Epidermal melanocyte (primary cell): Measurements from ENCODE around the gene LMO1.

Source experiments
- DNase-seq: peaks from one replicate; pipeline ENCODE4 v3.0.0; 2011; ENCODE audit warnings: low spot score; ENCODE audit not compliant: insufficient read length

The LMO1 gene

DNA sequence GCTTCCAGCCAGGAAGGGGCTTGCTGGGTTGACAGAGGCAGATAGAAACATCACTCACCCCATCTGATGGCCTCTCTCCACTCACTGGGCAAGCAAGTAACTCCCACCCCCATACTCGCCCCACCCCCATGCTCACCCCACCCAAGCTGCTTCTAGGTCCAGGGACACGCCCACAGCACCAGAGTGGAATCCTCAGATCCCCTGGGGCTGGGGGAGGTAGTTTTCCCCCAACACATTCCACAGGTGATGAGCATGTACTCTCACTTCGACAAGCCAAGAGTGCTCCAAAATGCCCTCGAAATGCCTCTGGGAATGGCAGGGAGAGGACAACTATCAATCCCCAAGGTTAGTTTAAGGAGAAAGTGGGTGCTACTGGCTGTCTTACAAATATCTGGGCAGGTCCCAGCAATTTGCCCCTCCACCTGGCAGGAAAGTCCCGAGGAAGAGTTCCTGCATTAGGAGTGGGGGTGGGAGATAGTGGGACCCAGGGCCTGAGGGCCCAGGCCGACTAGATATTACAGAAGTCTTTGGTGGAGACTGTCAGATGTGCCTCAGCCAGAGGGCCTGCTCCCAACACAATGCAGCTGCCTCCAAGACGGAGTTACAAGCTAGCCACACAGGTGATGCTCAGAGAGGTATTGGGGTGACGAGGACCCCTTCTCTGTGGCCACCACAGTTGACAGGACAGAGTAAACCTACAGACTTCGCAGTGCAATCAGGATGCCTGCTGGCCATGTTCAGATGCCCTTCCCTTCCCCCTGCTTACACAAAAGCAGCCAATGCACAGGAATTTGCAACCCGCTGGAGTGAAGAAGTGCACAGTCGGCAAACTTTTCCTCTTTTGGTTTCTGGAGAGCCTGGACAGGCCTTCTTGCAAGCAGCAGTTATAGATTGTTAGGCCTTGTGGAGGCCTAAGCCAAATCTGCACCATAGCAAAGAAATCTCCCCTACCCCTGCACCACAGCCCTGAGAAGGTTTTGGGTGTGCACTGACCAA, 2.9 kb upstream of the LMO1 start:
- DNase-seq = no peak

DNA sequence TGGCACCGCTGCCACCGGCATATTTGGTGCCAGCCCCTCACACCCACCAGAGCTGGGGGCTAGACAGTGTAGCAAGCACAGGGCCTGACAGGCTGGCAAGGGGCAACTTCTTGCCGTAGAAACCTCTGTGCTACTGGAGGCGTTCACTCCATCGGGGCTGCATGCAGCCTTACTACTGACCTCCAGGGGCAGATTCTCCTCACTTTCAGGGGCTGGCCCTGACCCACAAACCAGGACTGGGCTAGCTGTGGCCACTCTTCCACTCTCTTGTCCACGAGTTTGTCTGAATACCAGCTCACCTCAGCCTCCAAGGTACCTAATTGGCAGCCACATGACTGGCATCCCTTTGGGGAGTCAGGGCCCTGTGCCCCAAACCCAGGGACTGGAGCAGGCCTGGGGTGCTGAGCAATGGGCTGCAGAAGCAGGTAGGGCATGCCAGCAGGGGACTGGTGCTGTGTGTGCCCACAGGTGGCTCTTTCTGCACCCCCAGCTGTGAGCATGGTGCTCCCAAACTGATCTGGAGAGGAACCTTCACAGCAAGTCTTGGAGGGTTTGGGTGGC, 2.1 kb upstream of the LMO1 start:
- no peak for DNase-seq

DNA sequence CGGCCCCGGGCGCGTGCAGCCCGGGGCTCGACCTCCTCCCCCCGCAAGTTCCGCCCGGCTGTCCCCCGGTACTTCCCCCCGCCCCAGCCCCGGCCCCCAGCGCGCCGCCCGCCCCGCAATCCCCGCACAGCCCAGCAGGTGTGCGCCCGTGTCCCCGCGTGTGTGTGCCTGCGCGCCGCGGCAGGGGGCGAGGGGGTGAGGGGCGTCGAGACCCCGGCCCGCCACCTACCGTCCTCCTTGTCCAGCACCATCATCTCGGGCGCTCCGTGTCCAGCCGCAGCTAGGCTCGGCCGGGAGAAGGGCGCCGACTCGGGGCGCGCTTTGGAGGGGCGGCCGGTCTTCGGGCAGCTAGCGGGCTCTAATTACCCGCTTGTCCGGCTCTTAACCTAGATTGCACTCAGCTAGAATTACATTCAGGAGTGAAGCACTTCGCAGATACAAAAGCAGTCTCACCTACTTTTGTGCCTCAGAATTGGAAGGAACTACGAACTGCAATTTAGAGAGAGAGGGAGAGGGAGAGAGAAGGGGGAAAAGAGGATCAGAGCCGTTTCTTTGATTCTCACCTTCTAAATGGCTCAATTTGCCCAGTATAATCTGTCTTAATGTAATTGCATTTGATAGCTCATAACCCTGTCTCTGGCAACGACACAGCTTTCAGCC, 439 bp downstream of the LMO1 start:
- no peak for DNase-seq

DNA sequence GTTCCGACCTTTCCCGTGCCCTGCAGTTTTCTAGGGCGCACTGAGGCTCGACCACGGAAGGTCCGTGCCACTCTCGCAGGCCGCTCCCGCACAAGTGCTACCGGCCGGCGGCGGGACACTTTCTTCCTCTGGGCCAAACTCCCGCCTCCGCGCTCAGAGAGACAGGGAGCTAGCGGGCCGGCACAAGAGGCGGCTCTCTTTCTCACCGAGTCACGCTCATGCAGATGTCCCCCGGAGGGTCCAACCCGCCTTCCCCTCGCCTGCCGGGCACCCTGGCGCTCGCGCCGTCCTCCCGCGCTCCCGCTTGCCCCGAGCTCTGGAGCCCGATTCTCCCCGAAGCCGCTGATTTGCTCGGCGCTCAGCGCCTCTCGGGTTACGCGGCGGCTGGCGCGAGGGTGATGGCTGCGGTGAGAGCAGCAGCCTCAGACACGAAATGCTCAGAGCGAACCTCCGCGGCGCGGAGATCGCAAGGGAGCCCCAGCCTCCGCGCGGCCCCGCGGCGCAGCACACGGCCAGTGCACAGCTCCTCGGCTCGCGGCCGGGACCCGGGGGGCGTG, 1.0 kb downstream of the LMO1 start:
- DNase-seq = no peak

DNA sequence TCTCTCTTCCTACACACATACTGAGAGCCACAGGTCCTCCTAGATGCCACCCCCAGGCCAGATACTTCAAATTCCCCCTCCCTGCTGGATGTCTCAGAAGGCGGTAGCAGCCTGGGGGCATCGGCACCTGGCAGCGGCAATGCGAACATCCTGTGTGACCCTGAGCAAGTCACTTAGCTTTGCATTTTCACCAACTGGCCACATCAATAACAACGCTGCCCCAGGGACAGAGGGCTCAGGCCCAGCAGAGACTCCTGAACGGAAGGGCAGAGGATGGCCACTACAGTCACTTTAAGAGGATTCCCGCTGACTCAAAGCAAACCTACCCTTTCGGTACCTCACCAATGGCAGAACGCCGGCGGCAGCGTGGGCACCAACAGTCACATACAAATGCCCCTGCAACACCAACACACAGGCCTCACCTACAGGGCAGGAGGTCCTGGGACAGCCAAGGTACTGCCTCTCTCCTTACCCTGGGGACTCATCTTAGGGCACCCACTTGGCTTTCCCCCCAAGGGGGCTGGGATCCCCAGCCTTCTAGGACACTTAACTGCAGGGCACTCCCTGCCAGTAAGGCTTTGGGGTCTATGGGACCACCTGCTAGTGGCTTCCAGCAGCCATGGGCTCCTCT, 1.6 kb downstream of the LMO1 start:
- no peak for DNase-seq

DNA sequence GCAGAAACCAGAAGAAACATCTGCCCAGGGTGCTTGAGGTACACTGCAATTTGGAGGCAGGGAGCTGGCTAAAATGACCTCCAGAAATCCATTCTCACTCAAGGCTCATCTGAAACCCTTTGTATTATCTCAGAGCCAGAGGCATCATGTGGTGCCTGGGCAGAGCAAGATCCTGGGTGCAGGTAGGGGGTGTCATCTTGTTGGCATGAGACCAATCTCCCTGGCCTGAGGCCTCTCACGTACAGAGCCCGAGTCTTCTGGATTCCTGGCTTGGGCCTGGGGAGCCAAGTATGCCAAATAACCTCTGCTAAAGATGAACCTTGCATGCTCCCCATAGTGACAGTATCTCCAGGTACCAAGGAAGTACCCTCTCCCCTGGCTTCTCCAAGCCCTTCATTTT, 2.4 kb downstream of the LMO1 start:
- no peak for DNase-seq

DNA sequence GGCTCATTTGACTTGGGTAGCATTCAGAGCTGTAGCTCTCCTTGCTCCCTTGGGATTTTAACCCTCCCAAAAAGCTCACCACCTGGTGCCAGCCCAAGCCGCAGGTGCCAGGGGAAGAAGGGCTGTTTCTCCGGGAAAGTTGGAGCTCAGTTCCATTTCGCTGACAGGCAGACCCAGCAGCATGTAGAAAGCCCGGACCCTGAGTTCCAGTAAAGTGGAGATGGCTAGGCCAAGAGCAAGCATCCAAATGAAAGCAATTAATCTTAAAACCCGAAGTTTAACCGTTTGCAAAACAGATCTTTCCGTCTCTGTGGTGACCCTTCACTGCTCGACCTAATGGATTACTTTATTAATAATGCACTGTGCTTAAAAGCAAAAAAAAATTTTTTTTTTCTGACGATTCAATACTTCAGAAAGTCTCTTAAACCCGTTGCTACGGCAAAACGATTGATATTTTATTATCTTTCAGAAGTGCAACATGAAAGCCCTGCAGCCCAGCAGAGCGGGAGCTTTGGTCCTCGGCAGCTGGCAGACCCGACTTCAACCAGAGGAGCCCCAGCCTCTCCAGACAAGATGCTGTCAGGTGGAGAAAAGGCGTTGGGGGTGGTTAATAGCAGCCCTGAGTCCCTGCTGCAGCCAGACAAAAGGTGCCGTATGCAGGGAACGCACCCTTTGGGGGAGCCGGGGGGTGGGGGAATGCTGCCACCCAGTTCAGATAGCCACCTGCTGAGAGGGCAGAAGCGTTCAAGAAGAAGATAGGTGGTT, 3.3 kb downstream of the LMO1 start:
- no peak for DNase-seq

DNA sequence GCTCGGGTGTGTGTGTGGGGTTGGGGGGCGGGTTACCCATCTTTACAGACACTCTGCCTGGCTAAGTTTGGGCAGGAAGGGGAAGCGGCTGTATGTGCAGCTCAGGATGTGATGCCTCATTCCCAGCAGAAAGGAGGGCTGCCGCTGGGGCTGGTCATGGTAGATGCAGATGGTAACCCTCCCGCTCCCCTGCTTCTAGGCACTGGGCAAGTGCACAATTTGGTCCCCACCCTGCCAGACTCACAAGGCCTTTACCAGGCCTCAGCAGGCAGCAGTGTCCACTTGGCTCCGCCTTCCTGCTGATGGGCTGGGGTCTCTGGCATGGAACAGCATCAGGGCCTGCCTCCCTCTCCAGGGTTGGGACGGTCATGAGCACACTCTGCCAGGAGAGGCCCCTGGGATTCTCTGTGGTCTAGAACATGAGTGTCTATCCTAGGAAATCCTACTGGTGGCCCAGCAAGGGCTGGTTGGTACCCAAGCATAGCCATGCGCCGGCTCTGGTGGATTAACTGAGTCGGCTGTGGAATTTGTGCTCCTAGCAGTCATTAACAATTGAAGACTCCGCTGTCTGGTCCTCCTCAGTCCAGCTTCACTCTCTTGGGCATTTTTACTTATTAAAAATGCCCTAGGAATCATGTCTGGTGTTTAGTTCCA, 4.2 kb downstream of the LMO1 start:
- DNase-seq = no peak

DNA sequence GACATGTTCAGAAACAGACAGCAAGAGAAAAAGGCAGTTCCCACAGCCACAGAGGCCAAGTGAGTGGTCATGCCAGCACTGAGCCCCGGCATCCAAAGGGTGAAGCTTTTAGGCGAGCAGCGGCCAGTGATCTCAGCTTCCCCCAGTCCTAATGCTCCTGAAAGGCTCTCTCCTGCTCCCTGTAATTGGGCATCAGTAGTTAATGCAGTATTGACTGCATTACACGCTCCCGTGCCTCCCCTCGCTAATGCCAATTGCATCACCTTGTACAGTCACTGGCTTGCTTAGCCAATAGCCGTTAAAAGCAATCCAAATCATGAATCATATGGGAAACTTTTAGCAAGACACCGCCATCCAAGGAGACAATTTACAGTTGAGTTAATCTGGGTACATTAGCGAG, 4.9 kb downstream of the LMO1 start:
- DNase-seq = no peak

DNA sequence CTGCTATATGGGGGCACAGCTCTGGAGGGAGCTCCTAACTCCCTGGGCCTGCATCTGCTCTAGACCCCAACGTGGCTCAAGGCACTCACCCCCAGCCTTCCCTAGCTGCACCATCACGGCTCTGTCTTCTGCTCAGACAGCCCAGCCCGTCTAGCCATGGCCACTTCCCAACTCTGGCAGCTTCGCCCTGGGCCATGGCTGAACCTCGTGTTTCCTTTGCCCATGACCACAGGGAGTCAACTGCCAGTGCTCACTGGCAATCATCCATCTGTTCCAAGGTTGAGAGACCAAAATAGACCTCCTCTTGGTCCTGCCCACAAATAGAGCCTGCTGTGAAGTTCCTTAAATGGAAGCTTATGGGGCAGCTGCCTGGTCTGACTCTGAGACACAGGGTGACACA, 5.4 kb downstream of the LMO1 start:
- no peak for DNase-seq

DNA sequence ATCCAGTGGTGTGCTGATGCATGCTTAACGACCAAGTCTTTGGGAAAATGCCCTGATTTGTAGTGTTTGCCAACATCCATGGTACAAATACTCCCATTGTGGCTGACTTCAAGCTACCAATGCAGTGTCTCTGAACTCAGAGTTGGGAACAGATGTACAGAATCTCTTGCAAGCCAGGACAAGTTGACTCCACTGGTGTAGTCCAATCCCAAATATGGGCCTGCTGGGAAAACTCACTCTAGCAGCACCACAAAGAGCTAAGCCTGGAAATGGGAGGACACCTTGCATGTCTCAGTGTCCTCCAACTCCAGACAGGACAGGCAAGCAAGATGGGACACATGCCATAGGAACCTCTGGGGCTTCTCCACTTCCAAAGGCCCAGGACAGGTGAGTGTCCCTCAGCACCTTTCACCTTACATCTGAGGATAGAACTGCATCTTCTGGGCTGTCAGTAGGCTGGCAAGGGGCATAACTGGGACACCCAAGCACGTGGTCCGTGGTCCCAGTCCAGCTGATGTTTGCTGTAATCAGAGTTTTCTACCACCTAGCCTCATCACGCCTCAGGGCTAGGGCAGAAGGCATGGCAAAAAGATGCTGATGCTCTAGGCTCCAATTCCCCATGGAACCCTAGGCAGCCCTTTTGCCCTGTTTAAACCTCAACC, 6.5 kb downstream of the LMO1 start:
- DNase-seq = no peak

DNA sequence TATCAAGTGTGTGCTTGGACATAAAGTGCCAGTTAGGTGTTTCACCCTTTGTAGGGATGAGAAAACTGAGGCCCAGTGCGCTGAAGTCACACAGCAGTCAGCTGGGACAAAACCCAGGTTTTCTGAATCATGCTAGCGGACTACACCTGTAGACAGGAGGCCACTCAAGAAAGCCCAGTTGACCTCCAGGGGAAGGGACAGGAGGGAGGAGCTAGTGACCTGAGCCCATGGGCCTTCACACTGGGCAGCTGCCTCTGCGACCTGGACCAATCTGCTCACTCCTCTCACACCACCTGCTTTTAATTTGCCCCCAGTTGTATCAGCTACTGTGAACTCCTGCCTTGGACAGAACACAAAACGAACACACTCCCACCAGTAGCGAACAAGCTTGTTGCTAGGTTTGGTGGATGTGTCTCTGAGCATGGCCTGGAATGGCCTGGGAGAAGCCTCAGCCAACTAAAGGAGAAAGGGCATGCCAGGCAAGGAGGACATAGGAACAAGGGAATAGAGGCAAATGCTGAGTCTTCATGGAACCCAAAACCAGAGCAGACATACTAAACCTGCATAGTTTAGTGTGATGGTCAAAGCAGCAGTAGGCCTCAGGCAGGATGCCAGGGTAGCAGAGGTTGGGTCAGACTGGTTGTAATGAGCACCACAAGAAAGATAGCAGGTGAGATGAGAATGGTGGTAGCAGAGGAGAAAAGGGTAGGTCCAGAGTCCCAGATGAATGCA, 7.2 kb downstream of the LMO1 start:
- DNase-seq = no peak

DNA sequence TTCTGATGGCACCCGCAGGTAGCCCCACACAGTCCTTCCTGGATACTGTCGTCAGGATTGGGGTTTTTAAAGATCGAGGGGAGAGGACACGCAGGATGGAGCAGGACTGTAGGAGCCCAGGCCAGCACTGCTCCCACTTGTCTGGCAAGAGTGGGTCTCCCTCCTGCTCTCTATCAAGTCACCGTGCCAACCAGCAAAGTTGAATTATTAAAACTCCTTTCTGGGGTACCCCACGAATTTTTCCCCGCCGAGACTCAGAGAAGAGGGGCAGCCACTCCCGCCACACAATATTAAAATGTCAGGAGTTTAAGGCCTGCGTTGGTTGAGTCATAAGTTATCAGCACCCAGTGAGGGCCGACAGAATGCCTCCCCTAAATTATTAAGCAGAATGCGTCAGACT, 10.1 kb downstream of the LMO1 start:
- no peak for DNase-seq

DNA sequence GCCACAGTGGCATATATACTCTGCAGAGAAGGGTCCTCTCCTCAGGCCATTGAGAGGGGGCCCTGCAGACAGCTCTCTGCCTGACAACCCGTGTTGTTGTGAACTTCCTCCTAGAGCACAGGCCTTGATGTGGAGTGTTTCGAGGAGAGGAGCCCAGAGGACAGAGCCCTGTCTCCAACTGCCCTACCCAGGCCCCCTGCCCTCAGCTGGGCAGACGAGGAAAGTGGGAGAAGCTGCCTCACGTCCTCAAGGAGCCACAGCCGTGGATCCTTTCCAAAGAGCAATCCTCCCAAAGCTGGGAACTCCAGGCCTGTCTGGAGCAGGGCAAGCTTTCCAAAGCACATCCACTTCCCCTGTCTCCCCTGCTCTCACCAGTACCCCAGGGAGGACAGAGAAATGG, 10.7 kb downstream of the LMO1 start:
- no peak for DNase-seq

DNA sequence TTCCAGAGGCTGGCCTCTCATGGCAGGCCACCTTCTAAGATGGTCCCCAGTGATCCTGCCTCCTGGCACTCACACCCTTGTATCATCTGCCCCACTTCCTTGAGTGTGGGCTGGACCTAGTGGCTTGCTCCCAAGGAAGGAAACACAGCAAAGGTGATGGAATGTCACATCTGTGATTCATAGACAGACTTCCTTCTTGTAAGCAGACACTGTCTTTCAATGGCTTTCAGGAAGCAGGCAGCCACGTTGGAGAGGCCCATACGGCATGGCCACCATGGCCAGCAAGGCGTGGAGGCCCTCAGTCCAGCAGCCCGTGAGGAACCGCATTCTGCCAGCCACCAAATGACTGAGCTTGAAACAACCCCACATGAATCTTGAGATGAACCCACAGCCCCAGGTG, 11.3 kb downstream of the LMO1 start:
- DNase-seq = no peak

DNA sequence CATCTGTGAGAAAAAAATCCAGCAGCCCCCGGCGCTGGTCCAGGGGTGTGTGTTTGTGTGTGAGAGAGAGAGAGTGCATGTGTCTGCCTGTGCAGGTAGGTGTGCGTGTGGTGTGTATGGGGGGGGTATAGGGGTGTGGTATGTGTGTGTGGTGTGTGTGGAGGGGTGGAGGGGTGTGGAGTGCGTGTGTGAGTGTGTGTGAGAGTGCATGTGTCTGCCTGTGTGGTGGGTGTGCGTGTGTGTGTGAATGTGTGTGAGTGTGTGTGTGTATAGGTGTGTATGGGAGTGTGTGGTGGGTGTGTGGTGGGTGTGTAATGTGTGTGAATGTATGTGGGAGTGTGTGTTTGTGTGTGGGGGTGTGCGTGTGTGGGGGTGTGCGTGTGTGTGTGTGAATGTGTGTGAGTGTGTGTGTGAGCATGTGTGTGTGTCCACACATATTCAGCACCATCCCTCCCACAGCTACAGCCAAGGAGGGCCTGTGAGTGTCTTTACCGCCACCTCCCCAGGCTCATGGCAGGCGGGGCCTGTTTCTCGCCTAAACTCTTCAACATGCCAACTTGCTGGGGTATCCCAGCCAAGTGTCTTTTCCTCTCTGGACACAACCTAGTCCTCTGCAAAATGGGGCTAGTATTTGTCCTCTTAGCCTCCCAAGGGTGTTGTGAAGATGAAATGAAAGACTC, 11.9 kb downstream of the LMO1 start:
- no peak for DNase-seq

DNA sequence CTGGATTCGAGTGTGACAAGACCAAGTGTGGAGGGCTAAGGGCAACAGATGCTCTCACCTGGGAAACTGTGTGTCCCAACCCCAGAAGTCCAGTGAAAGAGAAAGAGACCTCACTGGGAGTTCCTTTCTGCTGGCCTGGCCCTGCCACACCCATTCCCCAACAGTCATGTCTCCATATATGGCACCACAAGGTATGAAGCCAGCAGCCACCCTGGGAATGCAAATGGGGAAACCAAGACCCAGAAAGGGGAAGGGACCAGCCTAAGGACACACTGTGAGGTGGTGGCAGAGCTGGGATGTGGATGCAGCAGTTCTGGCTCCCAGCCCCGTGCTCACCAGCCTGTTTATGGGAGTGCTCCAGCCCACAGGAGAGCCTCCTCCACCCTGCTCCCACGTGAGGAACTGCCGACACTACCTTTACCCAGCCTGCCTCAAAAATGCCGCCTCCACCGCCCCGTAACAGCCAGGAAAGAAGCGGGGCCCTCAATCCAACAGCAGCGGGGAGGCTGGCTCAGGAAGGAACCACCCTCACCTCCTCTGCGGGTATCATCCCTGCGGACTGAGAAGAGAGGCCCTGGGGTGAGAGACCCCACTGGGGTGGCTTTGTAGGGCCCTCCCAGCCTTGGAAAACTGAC, 12.6 kb downstream of the LMO1 start:
- DNase-seq = no peak

DNA sequence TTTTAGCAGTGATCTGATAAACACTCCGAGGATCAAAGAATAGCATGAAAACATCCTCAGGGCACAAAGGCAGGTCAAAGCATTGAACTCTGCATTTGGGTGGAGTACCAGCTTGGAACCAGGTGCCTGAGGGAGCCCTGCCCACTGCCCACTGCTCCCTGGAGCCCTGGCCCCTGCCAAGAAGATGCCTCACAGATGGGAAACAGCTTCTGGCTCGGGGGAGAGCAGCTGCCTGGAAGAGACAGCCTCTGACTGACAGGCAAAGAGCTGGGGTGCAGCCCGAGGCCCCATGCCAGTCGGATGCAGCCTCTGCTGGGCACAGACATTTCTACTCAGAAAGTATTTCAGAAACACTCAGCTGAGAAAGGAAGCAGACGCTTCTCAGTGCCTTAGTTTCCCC, 13.2 kb downstream of the LMO1 start:
- no peak for DNase-seq
